ENCODE results near the gene TMPRSS6.

DNA sequence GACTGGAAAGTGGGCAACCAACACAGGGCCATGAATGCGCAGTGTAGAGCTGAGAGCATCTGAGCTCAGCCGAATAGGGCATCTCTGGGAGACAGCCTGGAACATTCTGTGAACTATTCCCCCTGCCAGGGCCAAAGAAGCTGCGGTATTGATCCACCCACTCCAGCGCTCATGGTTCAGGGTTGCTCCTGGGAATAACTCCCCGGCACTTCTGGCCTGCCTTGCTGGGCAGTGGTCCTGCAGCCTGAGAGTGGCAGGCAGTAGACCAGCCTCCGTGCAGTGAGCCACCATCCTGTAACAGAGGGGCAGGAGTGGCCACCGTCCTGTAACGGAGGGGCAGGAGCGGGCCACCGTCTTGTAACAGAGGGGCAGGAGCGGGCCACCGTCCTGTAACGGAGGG, 12.2 kb downstream of the TMPRSS6 start:
- TF ChIP-seq CTCF (IDR thresholded peaks at IDR 0.05), result no peak
- TF ChIP-seq POLR2A (IDR thresholded peaks at IDR 0.05), result no peak

Data from heart left ventricle (tissue), 13 donors.